Measurements from ENCODE around the gene GABPA.

Gene GABPA

GRCh38 chr21:25813917-25814316 lies 79.1 kb downstream of the GABPA start:
- no peak for DNase-seq

GRCh38 chr21:25818121-25818520 lies 83.3 kb downstream of the GABPA start:
- DNase-seq = no peak

DNA sequence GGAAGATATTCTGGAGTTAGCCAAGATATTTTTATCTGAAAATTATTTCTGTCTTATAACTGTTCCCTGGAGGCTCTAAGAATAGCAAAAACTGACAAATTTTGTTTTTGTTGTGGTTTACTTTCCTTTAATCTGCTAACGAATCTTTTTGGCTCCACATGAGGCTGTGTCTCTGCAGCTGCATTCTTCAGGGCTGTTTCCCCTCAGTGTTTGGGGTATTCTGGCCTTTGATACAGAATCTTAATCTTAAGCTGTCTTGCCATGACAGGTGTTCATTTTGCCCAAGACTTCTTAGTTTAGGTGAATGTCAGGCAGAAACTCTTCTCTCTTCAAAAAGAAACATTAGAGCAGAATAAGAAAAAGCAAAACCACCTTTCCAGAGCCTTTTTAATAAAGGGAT lies 83.8 kb downstream of the GABPA start:
- DNase-seq = no peak
